ENCODE measurements around the gene MICAL2.

The MICAL2 gene

GRCh38 chr11:12171921-12172320, 61.5 kb downstream of the MICAL2 start:
- DNase-seq (ENCODE audit: low read depth in 2 of 2), result no peak

DNA sequence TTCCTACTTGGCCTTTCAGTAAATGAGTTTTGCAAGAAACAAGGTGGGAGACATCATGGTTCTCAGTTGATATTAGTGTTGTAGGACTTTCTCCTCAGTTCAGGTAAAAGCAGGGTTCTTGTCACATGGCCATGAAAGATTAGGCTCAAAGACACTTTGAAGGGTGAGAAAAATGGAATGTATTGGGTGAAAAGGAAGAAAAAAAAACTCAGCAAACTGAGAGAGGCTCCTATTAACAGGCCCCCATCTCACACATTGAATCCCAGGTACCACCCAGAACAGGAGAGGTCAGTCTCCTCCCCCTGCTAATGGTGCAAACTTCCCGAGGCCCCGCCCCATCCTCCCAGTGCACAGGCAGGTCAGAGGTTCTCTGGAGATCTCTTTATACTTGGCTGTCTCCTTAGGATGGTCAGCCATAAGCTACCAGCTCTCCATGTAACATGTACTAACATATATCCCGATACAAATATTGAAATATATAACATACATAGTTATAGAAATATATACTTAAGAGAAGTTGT, 62.2 kb downstream of the MICAL2 start:
- no peak for DNase-seq (ENCODE audit: low read depth in 2 of 2)

DNA sequence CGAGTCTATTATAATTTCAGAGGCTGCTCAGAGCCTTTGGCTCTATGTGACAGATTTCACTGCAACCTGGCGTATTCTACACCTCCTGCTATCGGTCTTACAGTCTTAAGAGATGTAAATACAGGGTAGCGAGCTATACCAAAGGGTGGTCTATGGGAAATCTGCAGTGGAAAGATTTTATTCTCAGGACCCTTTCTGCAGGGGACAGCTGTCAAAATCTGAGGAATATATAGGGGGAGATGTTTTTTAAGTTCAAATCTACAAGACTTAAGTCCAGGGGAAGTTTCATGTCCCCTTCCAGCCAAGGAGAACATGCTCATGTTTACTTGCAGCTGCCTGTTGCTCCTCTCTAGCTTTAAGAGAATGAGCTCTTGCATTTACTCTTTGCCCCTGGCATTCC, 62.7 kb downstream of the MICAL2 start:
- no peak for DNase-seq (ENCODE audit: low read depth in 2 of 2)

- no peak for DNase-seq (ENCODE audit: low read depth in 2 of 2)
These were observed 63.7 kb downstream of the MICAL2 start for GRCh38 chr11:12174128-12174476.

GRCh38 chr11:12174477-12175143, 64.2 kb downstream of the MICAL2 start:
- DNase-seq (ENCODE audit: low read depth in 2 of 2), result no peak

DNA sequence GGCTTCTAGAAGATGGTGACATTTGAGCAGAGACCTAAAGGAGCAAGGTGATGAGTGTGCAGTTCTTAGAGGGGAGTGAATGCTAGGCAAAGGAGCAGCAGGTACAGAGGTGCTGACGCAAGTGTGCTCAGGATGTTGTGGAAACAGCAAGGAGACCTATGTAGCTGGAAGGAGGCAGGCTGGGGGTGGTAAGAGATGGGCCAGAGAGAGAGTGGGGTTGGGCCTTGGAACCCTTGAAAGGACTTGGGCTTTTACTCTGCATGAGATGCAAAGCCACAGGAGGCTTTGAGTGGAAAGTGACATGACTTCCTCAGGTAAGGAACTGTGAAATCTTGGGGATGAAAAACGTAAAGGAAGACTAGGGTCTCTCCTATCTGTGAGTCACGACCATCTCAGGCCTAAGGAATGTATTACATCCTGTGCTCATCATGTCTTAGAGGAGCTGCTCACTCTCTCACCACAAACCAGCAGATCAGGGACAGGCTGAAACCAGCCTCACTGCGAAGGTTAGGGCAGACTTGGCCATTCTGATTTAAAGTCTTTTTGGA, 65.4 kb downstream of the MICAL2 start:
- no peak for DNase-seq (ENCODE audit: low read depth in 2 of 2)

- no peak for DNase-seq (ENCODE audit: low read depth in 2 of 2)
These were observed 66.0 kb downstream of the MICAL2 start for GRCh38 chr11:12176410-12176809.

DNA sequence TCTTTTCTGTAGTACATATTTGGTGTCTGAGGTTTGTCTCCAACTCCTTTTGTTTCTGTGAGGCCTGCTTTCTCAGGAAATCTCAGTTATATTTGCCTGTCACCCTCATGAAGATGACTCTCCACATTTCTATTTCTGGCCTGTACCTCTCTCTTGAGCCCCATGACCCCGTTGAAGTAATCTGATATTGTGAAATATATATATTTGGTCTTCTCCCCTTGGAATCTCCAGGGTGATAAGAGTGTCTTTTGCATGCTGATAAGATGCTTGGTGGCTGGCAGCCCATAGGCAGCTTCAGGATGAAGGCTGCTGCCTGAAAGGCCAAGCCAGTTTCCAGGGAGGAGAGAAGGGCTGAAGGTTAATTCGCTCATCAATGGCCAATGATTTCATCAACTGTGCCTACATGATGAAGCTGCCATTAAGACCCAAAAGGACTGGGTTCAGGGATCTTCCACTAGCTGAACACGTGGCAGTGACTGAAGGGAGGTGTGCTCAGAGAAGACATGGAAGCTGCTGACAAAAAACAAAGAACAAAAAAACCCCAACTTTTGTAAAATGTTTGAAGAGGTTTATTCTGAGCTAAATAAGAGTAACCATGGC, 67.4 kb downstream of the MICAL2 start:
- DNase-seq (ENCODE audit: low read depth in 2 of 2), result no peak

GRCh38 chr11:12179019-12179418, 68.6 kb downstream of the MICAL2 start:
- DNase-seq (ENCODE audit: low read depth in 2 of 2), result no peak

GRCh38 chr11:12179531-12179930, 69.1 kb downstream of the MICAL2 start:
- DNase-seq (ENCODE audit: low read depth in 2 of 2), result no peak

GRCh38 chr11:12180257-12181205, 70.1 kb downstream of the MICAL2 start:
- DNase-seq (ENCODE audit: low read depth in 2 of 2), result no peak

- no peak for DNase-seq (ENCODE audit: low read depth in 2 of 2)
These were observed 71.9 kb downstream of the MICAL2 start for GRCh38 chr11:12182302-12182675.

DNA sequence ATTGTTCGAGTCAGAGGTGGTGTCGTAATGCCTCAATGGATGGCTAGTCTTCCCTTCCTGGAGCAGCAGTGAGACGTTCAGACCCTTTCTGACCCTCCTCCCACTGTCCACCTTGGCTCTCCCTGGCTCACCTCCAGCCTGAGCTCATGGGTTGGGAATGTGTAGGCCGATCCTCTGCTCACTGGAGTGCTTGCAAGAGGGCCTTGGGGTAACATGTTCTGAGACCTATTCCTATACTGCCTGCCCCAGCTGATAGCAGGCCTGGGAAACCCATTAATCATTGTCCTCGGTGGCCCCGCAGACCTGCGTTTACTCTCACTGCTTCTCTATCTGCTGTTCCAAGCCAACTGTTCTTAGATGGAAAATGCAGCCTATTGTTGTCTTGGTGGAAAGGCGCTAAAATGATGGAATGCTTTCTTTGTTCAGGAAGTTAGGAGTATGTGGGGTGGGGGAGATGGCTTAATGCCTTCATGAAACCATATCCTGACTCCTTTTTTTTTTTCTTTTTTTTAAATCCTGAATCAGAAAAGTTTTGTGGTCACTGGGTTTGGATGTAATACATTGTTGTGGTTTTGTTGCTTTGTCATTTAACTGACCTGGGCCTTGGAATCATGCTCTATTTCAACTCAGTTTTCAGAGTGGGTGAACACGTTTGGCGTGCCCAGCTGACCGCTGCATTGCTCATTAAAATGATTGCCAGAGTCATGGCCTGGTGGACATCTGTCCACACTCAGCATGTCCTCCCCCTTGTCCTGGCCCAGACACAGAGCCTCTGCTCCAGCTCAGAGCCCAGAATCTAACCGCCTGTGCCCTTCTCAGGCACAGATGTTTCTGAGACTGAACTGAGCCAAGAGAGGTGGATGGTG, 72.5 kb downstream of the MICAL2 start:
- no peak for DNase-seq (ENCODE audit: low read depth in 2 of 2)

- DNase-seq (ENCODE audit: low read depth in 2 of 2), result no peak
These were observed 73.6 kb downstream of the MICAL2 start for GRCh38 chr11:12183827-12184620.

DNA sequence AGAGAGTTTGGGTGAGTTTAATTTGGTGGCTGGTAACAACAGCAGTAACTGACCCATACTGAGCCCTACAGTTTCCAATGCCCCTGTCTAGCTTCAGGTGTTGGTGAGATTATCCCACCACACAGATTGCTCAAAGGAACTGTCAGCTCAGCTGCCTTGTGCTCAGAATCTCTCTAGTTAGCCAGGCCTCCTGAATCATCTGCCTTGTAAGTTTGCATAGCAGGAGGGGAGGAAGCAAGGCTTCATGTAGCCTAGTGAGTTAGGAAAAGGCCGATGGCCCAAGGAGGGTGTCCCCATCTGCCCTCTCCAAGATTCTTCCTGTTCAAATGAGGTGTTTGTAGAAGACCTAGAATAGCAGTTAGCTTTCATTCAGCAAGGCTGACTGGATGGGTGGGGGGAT, 74.3 kb downstream of the MICAL2 start:
- DNase-seq (ENCODE audit: low read depth in 2 of 2), result no peak

GRCh38 chr11:12185106-12185690, 74.8 kb downstream of the MICAL2 start:
- DNase-seq (ENCODE audit: low read depth in 2 of 2), result no peak

GRCh38 chr11:12185914-12186313, 75.5 kb downstream of the MICAL2 start:
- DNase-seq (ENCODE audit: low read depth in 2 of 2), result no peak

DNA sequence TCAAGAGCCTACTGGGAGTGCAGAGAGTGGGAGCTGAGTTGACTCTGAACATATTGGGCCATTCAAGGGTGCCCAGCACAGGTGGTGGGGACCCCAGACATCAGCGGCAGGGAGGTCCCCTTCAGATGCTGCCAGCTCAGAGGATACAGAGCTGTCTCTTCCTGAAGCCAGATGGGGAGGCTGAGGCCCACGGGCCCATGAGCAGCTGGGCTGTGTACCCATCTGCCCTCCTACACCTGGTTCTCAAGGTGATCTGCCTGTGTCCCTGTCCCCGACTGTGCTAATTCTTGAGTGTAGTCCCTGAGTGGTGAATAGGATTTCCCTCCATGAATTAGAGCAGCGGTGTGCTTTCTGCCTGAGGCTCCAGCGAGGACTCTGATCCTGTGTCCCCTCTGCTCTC, 76.3 kb downstream of the MICAL2 start:
- DNase-seq (ENCODE audit: low read depth in 2 of 2), result no peak

DNA sequence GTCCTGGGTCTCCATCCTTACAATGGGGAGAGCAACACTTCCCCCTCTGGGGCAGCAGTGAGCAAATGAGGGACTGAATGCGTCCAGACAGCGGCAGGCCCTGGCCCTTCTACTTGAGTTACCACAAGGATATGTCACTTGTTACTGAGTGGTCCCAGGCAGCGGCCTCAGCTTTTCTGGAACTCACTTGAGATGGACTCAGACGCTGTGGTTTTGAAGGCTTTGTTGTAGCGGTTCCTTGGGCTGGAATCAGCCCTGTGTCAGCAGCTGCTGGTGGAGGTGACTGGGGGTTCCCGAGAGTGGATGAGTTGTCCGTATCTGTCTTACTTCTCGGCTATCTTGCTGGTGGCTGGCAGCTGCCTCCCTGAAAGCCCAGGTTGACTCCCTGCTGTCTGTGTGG, 77.0 kb downstream of the MICAL2 start:
- DNase-seq (ENCODE audit: low read depth in 2 of 2), result no peak
